ENCODE results near the gene SBK2.
A peak's percentile ranks its signal among the peaks of the same experiment; 100 is the strongest.

Gene SBK2

GRCh38 chr19:55553217-55554182 is 16.6 kb upstream of the SBK2 start:
- DNase-seq: no peak

- DNase-seq: no peak
Measured at GRCh38 chr19:55552620-55553019, 15.7 kb upstream of the SBK2 start.

GRCh38 chr19:55552206-55552605 is 15.3 kb upstream of the SBK2 start:
- DNase-seq: no peak

GRCh38 chr19:55550321-55550650 is 13.4 kb upstream of the SBK2 start:
- DNase-seq: no peak

- peak; percentile 65 to 75 for DNase-seq
Measured at GRCh38 chr19:55549500-55550320, 12.8 kb upstream of the SBK2 start.

- DNase-seq: no peak
Measured at GRCh38 chr19:55546822-55547614, 10.1 kb upstream of the SBK2 start.

- no peak for DNase-seq
Measured at GRCh38 chr19:55546011-55546410, 9.1 kb upstream of the SBK2 start.

- no peak for DNase-seq
Measured at GRCh38 chr19:55545443-55545842, 8.5 kb upstream of the SBK2 start, which contains the start of gene SBK3. TSS of gene SBK3 (minus strand) at chr19:55545543. CDS start at chr19:55545543, 0 bp downstream.

- no peak for DNase-seq
Measured at GRCh38 chr19:55544776-55545439, 8.0 kb upstream of the SBK2 start.

GRCh38 chr19:55544014-55544413 is 7.1 kb upstream of the SBK2 start:
- no peak for DNase-seq

GRCh38 chr19:55543567-55543966 is 6.6 kb upstream of the SBK2 start:
- DNase-seq: no peak

- DNase-seq: no peak
Measured at GRCh38 chr19:55542292-55542855, 5.4 kb upstream of the SBK2 start.

- no peak for DNase-seq
Measured at GRCh38 chr19:55541091-55541490, 4.2 kb upstream of the SBK2 start.

GRCh38 chr19:55540619-55541018 is 3.7 kb upstream of the SBK2 start:
- DNase-seq: peak in 1 of 2 experiments; percentile 50

GRCh38 chr19:55539090-55539984 is 2.4 kb upstream of the SBK2 start:
- DNase-seq: no peak

GRCh38 chr19:55538132-55538531 is 1.2 kb upstream of the SBK2 start:
- DNase-seq: no peak

GRCh38 chr19:55537741-55538111 is 793 bp upstream of the SBK2 start:
- DNase-seq: no peak

GRCh38 chr19:55536366-55536765 is 567 bp downstream of the SBK2 start:
- DNase-seq: no peak

- DNase-seq: no peak
Measured at GRCh38 chr19:55535965-55536350, 975 bp downstream of the SBK2 start.

- no peak for DNase-seq
Measured at GRCh38 chr19:55535173-55535964, 1.6 kb downstream of the SBK2 start.
